GM12801 (cell line): ENCODE data around the gene CASTOR1.

Source experiments
- CTCF ChIP-seq: IDR thresholded peaks from one replicate; pipeline ENCODE4 v1.5.1; 2011; ENCODE audit warnings: control low read depth; ENCODE audit not compliant: insufficient read length; ENCODE audit errors: extremely low read depth

CASTOR1 gene

GRCh38 chr22:30262917-30263741 lies 26.2 kb downstream of the CASTOR1 start:
- peak; percentile 66 for TF ChIP-seq CTCF

DNA sequence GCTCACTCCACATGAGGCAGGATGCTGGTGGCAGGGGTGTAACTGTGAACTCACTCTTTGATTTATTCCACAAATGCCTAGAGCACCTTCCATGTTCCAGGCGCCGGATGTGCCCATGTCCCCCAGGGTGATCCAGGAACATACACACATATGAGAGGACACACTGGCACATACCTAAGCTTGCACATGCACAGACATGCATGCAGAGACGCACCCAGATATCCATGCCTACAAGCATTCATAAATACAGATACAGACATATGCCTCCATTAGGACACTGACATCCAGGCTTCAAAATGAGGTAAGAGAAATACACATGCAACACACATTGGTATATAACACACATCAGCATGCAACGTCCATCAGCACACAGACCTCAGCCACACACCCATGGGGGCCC lies 27.2 kb downstream of the CASTOR1 start:
- TF ChIP-seq CTCF, result no peak

DNA sequence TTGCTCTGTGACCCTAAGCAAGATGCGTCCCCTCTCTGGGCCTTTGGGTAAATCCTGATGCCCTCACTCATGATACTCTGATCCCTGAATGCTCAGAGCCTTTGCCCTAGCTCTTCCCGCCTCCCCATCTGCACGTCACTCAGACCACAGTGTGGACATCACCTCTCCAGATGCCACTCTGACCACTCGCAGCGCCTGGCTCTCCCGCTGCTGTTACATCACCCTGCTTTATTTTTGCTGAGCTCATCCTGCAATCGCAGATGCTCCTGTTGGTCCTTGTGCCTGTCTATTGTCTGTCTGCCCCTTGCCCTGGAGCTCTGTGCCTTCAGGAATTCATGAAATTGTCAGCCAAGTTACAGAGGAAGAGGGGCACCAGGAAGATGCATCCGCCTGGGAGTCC lies 28.2 kb downstream of the CASTOR1 start:
- TF ChIP-seq CTCF, result no peak

- TF ChIP-seq CTCF, result no peak
These were observed 28.6 kb downstream of the CASTOR1 start for GRCh38 chr22:30260682-30261081.

GRCh38 chr22:30260276-30260675 lies 29.0 kb downstream of the CASTOR1 start:
- TF ChIP-seq CTCF, result no peak

DNA sequence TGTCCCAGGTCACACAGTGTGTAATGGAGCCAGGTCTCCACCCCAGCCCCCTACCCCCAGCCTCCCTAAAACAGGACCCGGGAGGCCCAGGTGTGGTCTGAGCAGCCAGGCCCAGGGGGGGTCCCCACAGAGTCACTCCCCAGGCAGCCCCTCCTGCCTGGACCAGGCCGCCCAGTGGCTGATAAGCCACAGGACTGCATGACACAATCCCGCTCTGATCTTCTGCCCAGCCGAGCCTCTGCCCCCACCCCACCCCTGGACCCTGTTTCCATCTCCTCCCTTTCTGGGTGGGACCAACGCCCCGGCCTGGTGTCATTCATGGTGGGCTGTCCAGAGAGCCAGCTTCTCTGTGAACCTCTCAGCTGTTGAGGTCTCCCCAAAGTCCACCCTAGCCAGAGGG lies 35.0 kb downstream of the CASTOR1 start:
- no peak for TF ChIP-seq CTCF

- no peak for TF ChIP-seq CTCF
These were observed 36.0 kb downstream of the CASTOR1 start for GRCh38 chr22:30253205-30253852.
